AG04449 (cell line): ENCODE results near the gene KRT4.

ENCODE experiments used
- CTCF ChIA-PET: fragments of 350-600 bp; formaldehyde crosslinking; extraction: SDS; loops from one replicate; lab custom pipeline; 2021; ENCODE audit warnings: antibody characterized with exemption; lab: Yijun Ruan, JAX
- POLR2A ChIA-PET: fragments of 400-600, 350-600 bp; formaldehyde crosslinking; extraction: SDS; loops from one replicate; lab custom pipeline; 2020; ENCODE audit warnings: antibody characterized with exemption, inconsistent platforms; lab: Yijun Ruan, JAX
- DNase-seq: peaks from one replicate; pipeline ENCODE4 v3.0.0-alpha.2; 2010; ENCODE audit warnings: low read depth, low spot score
- H3K4me3 ChIP-seq: 2 replicates; pipeline ENCODE4 v1.5.1; 2011; ENCODE audit warnings: low read depth, mild to moderate bottlenecking, control low read depth, low read length
- CTCF ChIP-seq: IDR thresholded peaks from one replicate; pipeline ENCODE4 v1.5.1; 2011; ENCODE audit warnings: mild to moderate bottlenecking, moderate library complexity, low read length, control low read depth, inconsistent platforms; ENCODE audit not compliant: insufficient read depth; ENCODE audit errors: missing control alignments

KRT4 gene

GRCh38 chr12:52846356-52846970, 32.5 kb upstream of the KRT4 start:
- no peak overlapping the region for H3K4me3 ChIP-seq
- no peak for DNase-seq
- ChIA-PET POLR2A (no interaction called here), CTCF (interaction anchor here (0.6 to 1.4 kb wide), 3 partner anchors 24 to 265 kb away, joined by 3 read pairs; no protein-coding TSS in a partner anchor)
- TF ChIP-seq CTCF, result no peak

GRCh38 chr12:52845946-52846345, 32.0 kb upstream of the KRT4 start:
- TF ChIP-seq CTCF, result no peak
- CTCF ChIA-PET, result interaction anchor here (0.8 to 1.4 kb wide), 2 partner anchors 25 to 32 kb away, joined by 3 read pairs; no protein-coding TSS in a partner anchor
- POLR2A ChIA-PET, result no interaction called here
- H3K4me3 ChIP-seq, result no peak overlapping the region
- DNase-seq, result no peak

- ChIA-PET CTCF (interaction anchor here (1.5 kb wide), 1 partner anchor 22 kb away, joined by 5 read pairs; no protein-coding TSS in a partner anchor), POLR2A (no interaction called here)
- no peak overlapping the region for H3K4me3 ChIP-seq
- no peak for TF ChIP-seq CTCF
- DNase-seq, result no peak
These were observed 30.5 kb upstream of the KRT4 start for GRCh38 chr12:52844386-52844785.

GRCh38 chr12:52839436-52840105, 25.7 kb upstream of the KRT4 start:
- H3K4me3 ChIP-seq, result no peak overlapping the region
- no peak for TF ChIP-seq CTCF
- ChIA-PET POLR2A (interaction anchor here (0.5 kb wide), 1 partner anchor 184 kb away, joined by 3 read pairs; no protein-coding TSS in a partner anchor), CTCF (interaction anchor here (1.0 to 1.7 kb wide), 4 partner anchors 9 to 35 kb away, joined by 3 to 6 read pairs (median 4); no protein-coding TSS in a partner anchor)
- DNase-seq, result no peak

GRCh38 chr12:52838609-52839435, 24.9 kb upstream of the KRT4 start:
- ChIA-PET POLR2A (interaction anchor here (0.6 kb wide), 1 partner anchor 45 kb away, joined by 3 read pairs; no protein-coding TSS in a partner anchor), CTCF (interaction anchor here (0.8 to 1.7 kb wide), 6 partner anchors 8 to 256 kb away, joined by 3 to 6 read pairs (median 4); no protein-coding TSS in a partner anchor)
- no peak for TF ChIP-seq CTCF
- DNase-seq, result no peak
- no peak overlapping the region for H3K4me3 ChIP-seq
